DND-41 (cell line): ENCODE data around the gene PGBD2.
A peak's percentile ranks its signal among the peaks of the same experiment; 100 is the strongest.

ENCODE experiments used
- ATAC-seq: fragments of 200-7000 bp; cut with Tn5 transposase; 3 replicates; pipeline ENCODE4 v1.9.1; 2021; ENCODE audit warnings: low read depth; ENCODE audit not compliant: insufficient read depth
- DNase-seq: peaks from one replicate; pipeline ENCODE4 v3.0.0-alpha.2; 2020
- H2AFZ ChIP-seq: 2 replicates; pipeline ENCODE4 v1.6.0; 2012; ENCODE audit warnings: low read depth, low read length
- H3K27ac ChIP-seq: 2 replicates; pipeline ENCODE4 v1.5.1; 2012; ENCODE audit warnings: low read length, inconsistent platforms
- H3K27me3 ChIP-seq: fragments of 200-600 bp; sonication (generic); 2 replicates; pipeline ENCODE4 v1.6.0; 2012; ENCODE audit warnings: low read length, mild to moderate bottlenecking, inconsistent platforms; ENCODE audit not compliant: insufficient read depth, poor library complexity
- H3K36me3 ChIP-seq: 2 replicates; pipeline ENCODE4 v1.5.1; 2012; ENCODE audit warnings: low read length, inconsistent platforms; ENCODE audit not compliant: insufficient read depth
- H3K4me1 ChIP-seq: 2 replicates; pipeline ENCODE4 v1.5.1; 2012; ENCODE audit warnings: mild to moderate bottlenecking, low read length; ENCODE audit not compliant: insufficient read depth
- H3K4me2 ChIP-seq: 2 replicates; pipeline ENCODE4 v1.6.0; 2012; ENCODE audit warnings: mild to moderate bottlenecking, moderate library complexity, low read length, inconsistent platforms; ENCODE audit not compliant: insufficient read depth
- H3K4me3 ChIP-seq, 2 experiments: fragments of 200-600 bp in 1 of 2; shearing (Covaris generic) in 1 of 2; 2 replicates each; pipeline ENCODE4 v1.5.1; 2012 to 2016; ENCODE audit warnings: inconsistent platforms in 2 of 2, low read length in 2 of 2, mild to moderate bottlenecking in 2 of 2, low read depth in 1 of 2, moderate library complexity in 1 of 2
- H3K79me2 ChIP-seq: 2 replicates; pipeline ENCODE4 v1.6.0; 2012; ENCODE audit warnings: low read length, inconsistent platforms; ENCODE audit not compliant: insufficient read depth
- H3K9ac ChIP-seq: 2 replicates; pipeline ENCODE4 v1.6.0; 2012; ENCODE audit warnings: low read depth, mild to moderate bottlenecking, inconsistent platforms, low read length, moderate library complexity
- H3K9me3 ChIP-seq: 2 replicates; pipeline ENCODE4 v1.5.1; 2012; ENCODE audit warnings: low read length, moderate library complexity, mild to moderate bottlenecking, inconsistent platforms; ENCODE audit not compliant: insufficient read depth, severe bottlenecking
- H4K20me1 ChIP-seq: 2 replicates; pipeline ENCODE4 v1.6.0; 2012; ENCODE audit warnings: low read length; ENCODE audit not compliant: insufficient read depth
- EZH2 ChIP-seq: IDR thresholded peaks from 3 replicates; pipeline ENCODE4 v1.6.1; 2012; ENCODE audit warnings: borderline replicate concordance, low read depth, mild to moderate bottlenecking, moderate library complexity, low read length, inconsistent platforms; ENCODE audit not compliant: severe bottlenecking
- TF ChIP-seq, protein P1 (sequence below): IDR thresholded peaks from 2 replicates; pipeline ENCODE4 v1.5.1; 2012; ENCODE audit warnings: borderline replicate concordance, low read length, moderate library complexity, mild to moderate bottlenecking; ENCODE audit not compliant: poor library complexity, severe bottlenecking; ENCODE audit errors: extremely low read depth

The PGBD2 gene

DNA sequence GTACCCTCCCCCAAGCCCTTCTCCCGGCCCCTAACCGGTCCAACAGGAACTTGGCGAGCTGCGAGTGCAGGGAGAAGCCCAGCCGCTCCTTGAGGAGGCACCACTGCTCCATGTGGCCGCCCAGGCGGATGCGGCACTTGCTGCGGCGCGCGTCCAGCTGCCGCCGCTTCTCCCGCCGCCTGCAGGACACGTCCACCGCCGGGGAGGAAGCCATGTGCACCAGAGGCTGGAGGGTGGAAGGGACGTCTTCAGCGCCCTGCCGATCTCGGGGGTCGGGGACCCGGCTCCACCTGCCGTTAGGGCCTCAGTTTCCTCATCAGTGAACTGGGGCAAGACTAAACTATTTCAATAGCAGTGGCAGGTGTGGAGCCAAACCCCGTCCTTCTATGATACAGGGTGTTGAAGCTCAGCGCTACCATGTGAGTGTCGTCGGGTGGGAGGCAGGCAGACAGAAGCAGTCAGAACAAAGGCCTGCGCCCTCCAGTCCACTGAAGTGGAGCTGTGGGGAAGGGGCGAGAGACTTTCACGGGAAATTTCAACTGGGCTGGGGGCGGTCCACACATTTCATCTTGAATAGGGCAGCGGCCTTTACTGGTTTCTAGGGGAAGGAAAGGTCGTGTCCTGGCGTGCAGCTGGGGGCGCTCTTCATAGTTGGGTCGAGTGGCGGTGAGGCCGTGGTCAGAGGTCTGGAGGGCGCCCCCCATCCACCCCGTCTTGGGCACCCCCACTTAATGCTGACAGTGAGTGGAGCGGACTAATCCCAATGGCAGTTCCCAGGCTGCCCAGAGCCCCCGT is 47.7 kb upstream of the PGBD2 start:
- ATAC-seq: peak; percentile 22
- Histone ChIP-seq H3K4me1 (peaks cover 54% of the 10 kb centered on the region), H4K20me1 (0 out of 2 replicates have a peak, but pooled peaks cover under 1% of the 10 kb centered on the region), H3K79me2 (peaks cover 30% of the 10 kb centered on the region), H2AFZ (peak overlapping the region; percentile 97), H3K9ac (peak overlapping the region; percentile 97), H3K36me3 (peaks cover 32% of the 10 kb centered on the region), H3K4me3 (peak overlapping the region; percentile 55 to 94), H3K9me3 (no peaks in the 10 kb centered on the region), H3K27me3 (no peaks in the 10 kb centered on the region), H3K27ac (peak overlapping the region; percentile 91), H3K4me2 (peak overlapping the region; percentile 95)
- TF ChIP-seq, protein P1, sequence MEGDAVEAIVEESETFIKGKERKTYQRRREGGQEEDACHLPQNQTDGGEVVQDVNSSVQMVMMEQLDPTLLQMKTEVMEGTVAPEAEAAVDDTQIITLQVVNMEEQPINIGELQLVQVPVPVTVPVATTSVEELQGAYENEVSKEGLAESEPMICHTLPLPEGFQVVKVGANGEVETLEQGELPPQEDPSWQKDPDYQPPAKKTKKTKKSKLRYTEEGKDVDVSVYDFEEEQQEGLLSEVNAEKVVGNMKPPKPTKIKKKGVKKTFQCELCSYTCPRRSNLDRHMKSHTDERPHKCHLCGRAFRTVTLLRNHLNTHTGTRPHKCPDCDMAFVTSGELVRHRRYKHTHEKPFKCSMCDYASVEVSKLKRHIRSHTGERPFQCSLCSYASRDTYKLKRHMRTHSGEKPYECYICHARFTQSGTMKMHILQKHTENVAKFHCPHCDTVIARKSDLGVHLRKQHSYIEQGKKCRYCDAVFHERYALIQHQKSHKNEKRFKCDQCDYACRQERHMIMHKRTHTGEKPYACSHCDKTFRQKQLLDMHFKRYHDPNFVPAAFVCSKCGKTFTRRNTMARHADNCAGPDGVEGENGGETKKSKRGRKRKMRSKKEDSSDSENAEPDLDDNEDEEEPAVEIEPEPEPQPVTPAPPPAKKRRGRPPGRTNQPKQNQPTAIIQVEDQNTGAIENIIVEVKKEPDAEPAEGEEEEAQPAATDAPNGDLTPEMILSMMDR: peak; percentile 62
- TF ChIP-seq EZH2: no peak
- DNase-seq: peak; percentile 60

DNA sequence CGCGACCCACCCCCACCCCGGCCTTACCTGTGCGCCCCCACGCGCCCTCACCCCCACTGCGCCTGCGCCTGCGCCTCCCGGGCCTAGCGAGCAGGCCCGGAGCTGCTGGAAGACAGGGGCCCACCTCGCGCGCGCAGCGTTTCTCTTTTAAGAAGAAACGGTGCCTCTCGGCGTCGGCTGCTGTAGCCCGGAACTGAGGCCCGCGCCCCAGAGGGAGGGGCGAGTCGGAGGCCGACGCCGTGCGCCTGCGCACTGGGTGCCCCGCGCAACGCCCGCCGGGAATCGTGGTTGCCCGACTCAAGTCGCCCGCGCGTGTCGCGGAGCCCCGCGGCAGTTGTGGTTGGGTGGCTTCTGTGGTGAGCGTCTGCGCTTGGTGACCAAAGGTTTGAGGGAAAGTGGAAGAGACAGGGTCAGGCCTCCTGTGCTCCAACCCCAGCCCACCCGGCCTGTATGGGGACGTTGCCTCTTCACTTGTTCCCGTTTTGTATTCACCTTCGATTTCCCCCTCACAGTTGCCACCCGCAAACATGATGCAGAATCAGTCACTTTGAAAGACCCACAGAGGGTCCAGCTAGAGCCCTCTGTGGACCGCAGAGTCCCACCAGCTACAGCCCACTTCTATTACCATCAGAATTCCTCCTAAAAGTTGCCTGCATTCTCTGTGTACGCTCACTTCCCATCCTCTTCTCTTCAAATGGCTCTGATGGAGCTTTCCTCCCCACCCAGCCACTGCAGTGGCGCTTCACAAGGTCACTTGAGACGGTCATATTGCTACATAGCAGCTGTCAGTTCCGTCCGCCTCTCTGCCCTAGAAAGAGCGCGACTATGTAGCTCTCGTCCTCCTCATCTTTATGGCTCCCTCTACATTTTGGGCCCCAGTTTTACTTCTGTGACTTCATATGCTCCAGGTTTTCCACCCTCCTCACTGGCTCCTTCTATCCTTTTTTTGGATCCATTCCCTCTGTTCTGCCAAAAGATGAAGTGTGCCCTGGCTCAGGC is 46.8 kb upstream of the PGBD2 start, which contains the start of gene ZNF692:
Gene ZNF692, minus strand, starts transcription at position 195 of the 999 bp plus-strand sequence. CDS start 776 bp downstream, outside the sequence.
- Histone ChIP-seq H2AFZ (peak within 1 kb of the TSS; percentile 97), H3K27ac (peak within 1 kb of the TSS; percentile 92)
- ATAC-seq: peak; percentile 78

DNA sequence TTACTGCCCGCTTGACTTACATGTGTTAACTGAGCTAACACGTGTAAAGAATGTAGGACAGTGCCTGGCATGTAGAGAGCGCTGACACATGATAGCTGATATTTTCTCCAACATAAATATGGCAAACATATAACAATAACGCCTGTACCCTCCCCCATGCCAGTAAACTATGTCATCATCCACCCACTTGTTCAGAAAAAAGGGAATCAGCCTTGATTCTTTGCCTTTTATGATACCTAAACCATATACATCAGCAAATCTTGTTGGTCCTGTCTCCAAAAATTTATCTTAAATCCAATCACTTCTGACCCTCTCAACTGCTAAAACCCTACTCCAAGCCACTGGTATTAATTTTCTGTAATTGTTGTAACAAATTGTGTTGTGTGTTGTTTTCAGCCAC is 46.0 kb upstream of the PGBD2 start:
- DNase-seq: no peak
- Histone ChIP-seq H3K9me3 (no peaks in the 10 kb centered on the region), H3K36me3 (peaks cover 15% of the 10 kb centered on the region), H3K4me3 (peak overlapping the region in 1 of 2 experiments; percentile 94; a peak in 2 of 4 replicates), H4K20me1 (no peaks in the 10 kb centered on the region), H3K79me2 (peaks cover 26% of the 10 kb centered on the region), H3K27ac (peak overlapping the region; percentile 92; the same call in 1 of the 2 replicates), H3K9ac (peak overlapping the region; percentile 97), H2AFZ (peak overlapping the region; percentile 68), H3K4me1 (peaks cover 65% of the 10 kb centered on the region), H3K27me3 (no peaks in the 10 kb centered on the region), H3K4me2 (peak overlapping the region; percentile 95)
- ATAC-seq: no peak
- TF ChIP-seq, protein P1: no peak
- TF ChIP-seq EZH2: no peak

More for the DNA sequence above, 46.8 kb upstream of the PGBD2 start, which contains the start of gene ZNF692:
- peak within 1 kb of the TSS; percentile 97 for H3K9ac ChIP-seq
- no peaks in the 10 kb centered on the region for H3K9me3 ChIP-seq
- peaks cover 23% of the 10 kb centered on the region for H3K36me3 ChIP-seq
- H3K4me3 ChIP-seq: peak within 1 kb of the TSS; percentile 55 to 94
- H3K27me3 ChIP-seq: no peaks in the 10 kb centered on the region
- peak; percentile 98 for DNase-seq
- H3K4me1 ChIP-seq: peaks cover 63% of the 10 kb centered on the region
- no peak for TF ChIP-seq EZH2
- TF ChIP-seq, protein P1: no peak
- peak within 1 kb of the TSS; percentile 95 for H3K4me2 ChIP-seq
- H4K20me1 ChIP-seq: no peaks in the 10 kb centered on the region
- peaks cover 26% of the 10 kb centered on the region for H3K79me2 ChIP-seq
